Coronary artery (tissue), 2 donors: Measurements from ENCODE around the gene FAM240A.

Experiments used
- DNase-seq: peaks from one replicate; pipeline ENCODE4 v3.0.0-alpha.2; 2017; ENCODE audit warnings: low spot score
- H3K27ac ChIP-seq, 2 donors: fragments of 200-600 bp; sonication (generic); one replicate each; pipeline ENCODE4 v1.5.1; 2016 to 2019
- H3K4me3 ChIP-seq: fragments of 200-600 bp; sonication (generic); 2 replicates; pipeline ENCODE4 v1.5.1; 2016; ENCODE audit warnings: mild to moderate bottlenecking, moderate library complexity
- TF ChIP-seq, protein P1 (sequence below): fragments of 200-600 bp; sonication (generic); IDR thresholded peaks from one replicate; pipeline ENCODE4 v1.5.1; 2019; ENCODE audit warnings: antibody characterized with exemption

Gene FAM240A

DNA sequence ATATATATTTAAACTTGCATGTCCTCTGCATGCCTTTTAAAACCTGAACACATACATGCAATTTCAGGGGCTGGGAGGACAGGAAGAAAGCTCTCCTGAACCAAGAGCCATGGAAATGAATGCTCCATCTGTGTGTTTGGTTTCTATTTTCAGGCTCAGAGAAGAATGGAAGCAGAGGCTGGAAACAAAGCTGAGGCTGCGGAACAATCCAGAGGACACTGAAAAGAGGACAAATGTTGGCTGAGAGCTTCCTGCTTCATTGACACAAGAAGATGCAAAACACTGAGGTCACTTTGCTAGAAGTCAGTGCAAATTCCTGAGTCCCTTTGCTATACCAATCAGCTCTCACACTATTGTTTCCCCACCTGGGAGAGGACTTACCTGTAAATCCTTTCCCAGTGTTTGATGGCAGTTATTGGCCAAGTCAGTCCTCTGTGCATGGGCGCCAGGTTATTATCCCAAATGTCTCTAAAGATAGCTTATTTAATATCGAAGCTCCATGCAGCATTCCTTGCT, 12.7 kb downstream of the FAM240A start:
- TF ChIP-seq, protein P1, sequence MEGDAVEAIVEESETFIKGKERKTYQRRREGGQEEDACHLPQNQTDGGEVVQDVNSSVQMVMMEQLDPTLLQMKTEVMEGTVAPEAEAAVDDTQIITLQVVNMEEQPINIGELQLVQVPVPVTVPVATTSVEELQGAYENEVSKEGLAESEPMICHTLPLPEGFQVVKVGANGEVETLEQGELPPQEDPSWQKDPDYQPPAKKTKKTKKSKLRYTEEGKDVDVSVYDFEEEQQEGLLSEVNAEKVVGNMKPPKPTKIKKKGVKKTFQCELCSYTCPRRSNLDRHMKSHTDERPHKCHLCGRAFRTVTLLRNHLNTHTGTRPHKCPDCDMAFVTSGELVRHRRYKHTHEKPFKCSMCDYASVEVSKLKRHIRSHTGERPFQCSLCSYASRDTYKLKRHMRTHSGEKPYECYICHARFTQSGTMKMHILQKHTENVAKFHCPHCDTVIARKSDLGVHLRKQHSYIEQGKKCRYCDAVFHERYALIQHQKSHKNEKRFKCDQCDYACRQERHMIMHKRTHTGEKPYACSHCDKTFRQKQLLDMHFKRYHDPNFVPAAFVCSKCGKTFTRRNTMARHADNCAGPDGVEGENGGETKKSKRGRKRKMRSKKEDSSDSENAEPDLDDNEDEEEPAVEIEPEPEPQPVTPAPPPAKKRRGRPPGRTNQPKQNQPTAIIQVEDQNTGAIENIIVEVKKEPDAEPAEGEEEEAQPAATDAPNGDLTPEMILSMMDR = no peak
- no peak for DNase-seq

DNA sequence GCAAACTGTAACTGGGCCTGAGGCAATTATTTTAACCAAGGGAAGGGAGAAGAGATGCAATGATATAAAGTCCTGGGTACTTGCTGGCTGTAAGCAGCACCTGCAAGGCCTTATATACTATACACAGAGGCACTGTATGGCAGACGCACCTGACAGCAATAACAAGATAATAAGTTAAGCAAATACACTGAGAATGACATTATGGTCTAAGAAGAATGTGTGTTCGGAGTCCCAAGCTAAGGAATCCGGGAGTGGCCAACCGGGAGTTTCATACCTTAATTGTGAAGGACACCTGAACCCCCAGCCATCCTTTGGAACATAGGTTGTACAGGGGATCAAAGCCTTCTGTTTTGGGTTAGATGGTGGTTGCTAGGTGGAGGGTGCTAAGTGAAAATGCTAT, 13.7 kb downstream of the FAM240A start:
- no peak for DNase-seq
- Histone ChIP-seq H3K4me3 (no peak overlapping the region), H3K27ac (no peak overlapping the region)
- TF ChIP-seq, protein P1 = no peak

More for the DNA sequence above, 12.7 kb downstream of the FAM240A start:
- H3K27ac ChIP-seq = no peak overlapping the region
- no peak overlapping the region for H3K4me3 ChIP-seq

DNA sequence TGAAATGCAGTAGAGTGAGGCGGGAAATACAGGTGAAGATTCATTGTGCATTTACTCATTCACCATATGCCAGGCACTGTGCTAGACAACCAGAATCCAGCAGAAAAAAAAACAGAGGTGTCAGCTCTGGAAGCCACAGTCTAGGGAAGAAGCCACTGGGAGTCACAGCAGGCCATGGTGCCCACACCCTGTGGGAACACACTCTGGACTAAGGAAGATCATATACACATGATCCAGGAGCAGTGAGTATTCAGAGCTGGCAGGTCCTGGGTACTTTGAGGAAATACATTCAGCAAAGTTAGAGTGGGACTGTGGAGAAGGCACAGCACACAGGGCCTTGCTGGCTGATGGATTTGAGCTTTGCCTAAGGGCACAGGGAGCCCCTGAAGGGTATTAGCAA, 14.8 kb downstream of the FAM240A start:
- Histone ChIP-seq H3K27ac (no peak overlapping the region), H3K4me3 (no peak overlapping the region)
- DNase-seq = no peak
- TF ChIP-seq, protein P1 = no peak

DNA sequence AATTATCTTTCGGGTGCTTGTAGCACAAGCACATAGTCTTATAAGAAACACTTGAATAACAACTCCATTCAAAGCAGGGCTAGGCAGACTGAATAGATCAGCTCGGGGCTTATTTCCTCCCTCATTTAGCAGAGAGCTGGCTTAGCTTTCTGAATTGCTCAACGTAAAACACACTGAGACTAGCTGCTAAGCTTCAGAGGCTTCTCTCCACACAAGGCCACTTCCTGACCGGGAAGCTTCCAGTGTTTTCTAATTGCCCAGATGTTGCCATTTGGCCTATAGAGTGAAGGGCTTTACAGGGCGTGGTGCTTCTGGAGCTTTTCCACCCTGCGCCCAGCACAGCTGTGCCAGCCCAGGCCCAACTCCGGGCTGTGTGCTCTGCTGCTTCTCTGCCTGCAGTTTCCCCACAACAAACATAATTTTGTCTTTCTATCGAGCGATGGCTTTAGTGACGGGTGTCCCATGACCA, 16.6 kb downstream of the FAM240A start:
- peak overlapping the region; percentile 9 to 64 for H3K27ac ChIP-seq
- peak overlapping the region; percentile 35 for H3K4me3 ChIP-seq
- no peak for DNase-seq
- TF ChIP-seq, protein P1 = no peak

DNA sequence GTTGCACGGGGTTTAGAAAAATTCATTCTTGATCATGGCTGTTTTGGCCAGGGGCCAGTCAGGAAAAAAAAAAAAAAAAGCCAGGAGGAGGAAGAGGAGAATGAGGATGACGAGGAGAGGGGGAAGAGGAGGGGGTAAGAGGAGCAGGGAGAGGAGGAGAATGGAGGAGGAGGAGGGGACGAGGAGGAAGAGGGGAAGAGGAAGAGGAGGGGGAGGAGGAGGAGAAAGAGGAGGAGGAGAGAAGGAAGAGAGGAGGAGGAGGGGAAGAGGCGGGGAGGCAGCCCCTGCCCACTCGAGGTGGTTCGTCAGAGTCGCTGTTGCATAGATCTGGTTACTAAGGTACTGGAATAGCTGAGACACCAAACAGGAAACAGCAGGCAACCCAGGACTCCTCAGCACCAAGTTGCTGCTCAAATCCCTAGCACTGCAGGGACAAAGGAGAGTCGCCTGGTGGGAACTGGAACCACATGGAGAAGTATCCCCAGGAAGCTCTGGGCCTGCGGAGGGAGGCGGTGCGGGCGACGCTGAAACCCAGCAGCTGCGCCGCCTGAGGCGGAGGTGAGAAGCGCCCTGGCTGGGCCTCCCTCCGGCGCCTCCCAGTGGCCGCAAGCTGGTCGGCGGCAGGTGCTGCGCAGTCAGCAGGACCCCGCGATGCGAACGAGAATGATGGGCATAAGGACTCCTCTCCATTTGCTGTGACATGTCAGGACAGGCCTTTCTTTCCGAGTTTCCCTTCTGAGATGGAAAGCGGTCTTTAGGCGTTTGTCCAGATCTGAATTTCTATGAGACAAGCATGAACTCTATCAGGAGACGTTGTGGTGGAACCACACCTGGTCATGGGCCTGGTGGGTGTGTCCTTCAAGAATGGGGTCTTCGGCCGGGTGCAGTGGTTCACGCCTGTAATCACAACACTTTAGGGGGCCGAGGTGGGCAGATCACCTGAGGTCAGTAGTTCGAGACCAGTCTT, 17.5 kb downstream of the FAM240A start:
- TF ChIP-seq, protein P1 = peak; percentile 96
- Histone ChIP-seq H3K4me3 (peak overlapping the region; percentile 60), H3K27ac (peak overlapping the region; percentile 21 to 36)
- DNase-seq = no peak

DNA sequence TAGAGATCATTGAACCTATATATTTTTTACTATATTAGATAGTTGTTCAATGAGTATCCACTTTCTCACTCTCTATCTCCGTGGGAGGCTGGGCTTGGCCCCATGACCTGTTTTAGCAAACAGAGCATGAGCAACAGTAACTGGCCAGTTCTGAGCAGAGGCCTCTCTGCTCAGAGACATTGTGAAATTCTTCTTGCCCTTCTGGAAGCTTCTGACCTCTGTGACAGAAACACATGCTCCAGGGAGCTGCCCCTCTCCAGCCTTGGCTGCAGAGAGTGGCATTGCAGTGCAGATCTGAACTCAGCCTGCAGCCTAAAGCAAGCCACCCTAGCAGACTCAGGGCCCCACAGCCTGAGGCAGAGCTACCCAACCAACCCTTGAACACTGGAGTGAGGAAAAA, 20.5 kb downstream of the FAM240A start:
- H3K4me3 ChIP-seq = no peak overlapping the region
- H3K27ac ChIP-seq = no peak overlapping the region
- TF ChIP-seq, protein P1 = no peak
- DNase-seq = no peak

DNA sequence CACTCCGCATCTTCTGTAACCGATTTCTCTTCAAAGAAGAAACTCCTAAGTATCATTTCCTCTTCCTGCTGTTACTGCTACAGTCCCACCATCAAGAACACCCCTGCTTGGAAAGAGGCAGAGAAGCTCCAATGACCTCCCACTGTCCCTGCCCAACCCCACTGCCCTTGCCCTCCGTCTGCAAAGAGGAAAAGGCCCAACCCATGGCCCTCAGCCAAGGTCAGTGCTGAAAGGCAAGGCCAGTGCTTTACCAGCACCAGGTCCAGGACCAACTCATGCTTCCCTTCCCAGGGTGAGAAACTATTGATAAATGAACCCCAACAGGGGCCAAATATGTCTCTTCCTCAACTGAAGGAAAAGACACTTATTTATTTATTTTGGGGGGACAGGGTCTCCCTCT, 22.5 kb downstream of the FAM240A start:
- no peak overlapping the region for H3K27ac ChIP-seq

More for the DNA sequence above, 22.5 kb downstream of the FAM240A start:
- H3K4me3 ChIP-seq = no peak overlapping the region
- TF ChIP-seq, protein P1 = no peak
- no peak for DNase-seq
